ENCODE measurements around the gene SLC35F4. TPM values are rescaled to one million over a fixed set of nuclear protein-coding genes. Genes with fewer than 3 reads are reported as not detected.

SLC35F4 gene
- total RNA-seq (ENCODE audit: unreplicated experiment): not detected
- long read RNA-seq, partial matches to known transcripts: 0 of 1 reads
- long read RNA-seq, other reads (novel, unspliced or antisense): 1 of 1 reads

DNA sequence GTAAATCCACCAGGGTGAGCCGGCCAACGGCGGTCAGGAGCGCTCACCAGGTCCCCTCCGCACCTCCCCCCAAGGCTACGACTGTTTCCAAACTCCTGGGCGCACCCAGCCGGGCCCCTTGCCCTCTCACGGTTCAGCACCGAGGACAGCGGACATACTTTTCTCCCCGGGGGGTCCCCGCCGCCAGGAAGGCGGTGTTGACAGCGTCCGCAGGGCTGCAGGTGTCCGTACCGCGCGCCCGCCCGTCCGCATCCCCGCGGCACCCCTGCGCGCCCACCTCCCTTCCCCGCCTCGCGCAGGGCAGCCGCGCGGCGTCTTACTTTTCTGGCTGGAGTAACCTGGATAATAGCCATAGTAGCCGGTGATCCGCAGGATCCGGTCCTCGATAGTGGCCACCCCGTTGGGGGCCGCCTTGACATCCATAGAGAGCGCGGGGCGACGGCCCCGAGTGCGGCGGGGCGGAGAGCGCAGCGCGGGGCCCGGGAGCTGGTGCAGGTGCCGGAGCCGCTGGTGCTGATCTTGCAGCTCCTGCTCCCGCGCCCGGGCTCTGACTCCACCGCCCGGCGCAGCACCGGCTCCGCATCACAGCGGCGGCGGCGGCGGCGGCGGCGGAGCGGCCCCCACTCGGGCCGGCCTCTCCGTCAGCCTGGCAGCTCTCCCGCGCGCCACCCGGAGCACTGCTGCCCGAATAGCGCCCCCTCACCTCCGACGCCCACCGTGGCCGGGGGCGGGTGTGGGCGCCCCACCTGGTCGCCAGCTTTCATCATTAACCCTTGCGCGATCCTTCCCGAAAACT, at the start of gene SLC35F4:
TSS of gene SLC35F4 (minus strand) at position 690 of the 796 bp plus-strand sequence.
- Mint-ChIP-seq H3K27me3 (ENCODE audit: unreplicated experiment) (peaks cover 9% of the 10 kb centered on the region), H3K4me1 (ENCODE audit: low read depth, unreplicated experiment) (no peaks in the 10 kb centered on the region), H3K4me3 (ENCODE audit: unreplicated experiment) (peak within 1 kb of the TSS; percentile 79), H3K27ac (ENCODE audit: unreplicated experiment) (no peak within 1 kb of the TSS), H3K36me3 (ENCODE audit: unreplicated experiment) (no peaks in the 10 kb centered on the region), H3K9me3 (ENCODE audit: unreplicated experiment) (peaks cover 1% of the 10 kb centered on the region)
- DNase-seq: peak; percentile 63
- TF ChIP-seq, protein P1, sequence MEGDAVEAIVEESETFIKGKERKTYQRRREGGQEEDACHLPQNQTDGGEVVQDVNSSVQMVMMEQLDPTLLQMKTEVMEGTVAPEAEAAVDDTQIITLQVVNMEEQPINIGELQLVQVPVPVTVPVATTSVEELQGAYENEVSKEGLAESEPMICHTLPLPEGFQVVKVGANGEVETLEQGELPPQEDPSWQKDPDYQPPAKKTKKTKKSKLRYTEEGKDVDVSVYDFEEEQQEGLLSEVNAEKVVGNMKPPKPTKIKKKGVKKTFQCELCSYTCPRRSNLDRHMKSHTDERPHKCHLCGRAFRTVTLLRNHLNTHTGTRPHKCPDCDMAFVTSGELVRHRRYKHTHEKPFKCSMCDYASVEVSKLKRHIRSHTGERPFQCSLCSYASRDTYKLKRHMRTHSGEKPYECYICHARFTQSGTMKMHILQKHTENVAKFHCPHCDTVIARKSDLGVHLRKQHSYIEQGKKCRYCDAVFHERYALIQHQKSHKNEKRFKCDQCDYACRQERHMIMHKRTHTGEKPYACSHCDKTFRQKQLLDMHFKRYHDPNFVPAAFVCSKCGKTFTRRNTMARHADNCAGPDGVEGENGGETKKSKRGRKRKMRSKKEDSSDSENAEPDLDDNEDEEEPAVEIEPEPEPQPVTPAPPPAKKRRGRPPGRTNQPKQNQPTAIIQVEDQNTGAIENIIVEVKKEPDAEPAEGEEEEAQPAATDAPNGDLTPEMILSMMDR (IDR thresholded peaks at IDR 0.05; ENCODE audit: partially characterized antibody, unreplicated experiment): no peak

DNA sequence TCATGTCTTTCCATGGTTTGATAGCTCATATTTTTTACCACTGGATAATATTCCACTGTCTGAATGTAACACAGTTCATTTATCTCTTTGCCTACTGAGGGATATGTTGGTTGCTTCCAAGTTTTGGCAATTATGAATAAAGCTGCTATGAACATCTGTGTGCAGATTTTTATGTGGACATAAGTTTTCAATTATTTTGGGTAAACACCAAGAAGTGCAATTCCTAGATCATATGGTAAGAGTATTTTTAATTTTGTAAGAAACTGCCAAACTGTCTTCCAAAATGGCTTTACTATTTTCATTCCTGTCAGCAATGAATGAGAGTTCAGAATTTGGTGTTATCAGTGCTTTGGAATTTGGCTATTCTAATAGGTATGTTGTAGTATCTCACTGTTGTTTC, 43.7 kb upstream of the SLC35F4 start:
- Mint-ChIP-seq H3K27me3 (ENCODE audit: unreplicated experiment) (peaks cover 3% of the 10 kb centered on the region), H3K4me1 (ENCODE audit: low read depth, unreplicated experiment) (no peaks in the 10 kb centered on the region), H3K4me3 (ENCODE audit: unreplicated experiment) (no peak overlapping the region), H3K9me3 (ENCODE audit: unreplicated experiment) (no peaks in the 10 kb centered on the region), H3K27ac (ENCODE audit: unreplicated experiment) (no peak overlapping the region), H3K36me3 (ENCODE audit: unreplicated experiment) (no peaks in the 10 kb centered on the region)
- DNase-seq: no peak
- TF ChIP-seq, protein P1 (IDR thresholded peaks at IDR 0.05; ENCODE audit: partially characterized antibody, unreplicated experiment): no peak

DNA sequence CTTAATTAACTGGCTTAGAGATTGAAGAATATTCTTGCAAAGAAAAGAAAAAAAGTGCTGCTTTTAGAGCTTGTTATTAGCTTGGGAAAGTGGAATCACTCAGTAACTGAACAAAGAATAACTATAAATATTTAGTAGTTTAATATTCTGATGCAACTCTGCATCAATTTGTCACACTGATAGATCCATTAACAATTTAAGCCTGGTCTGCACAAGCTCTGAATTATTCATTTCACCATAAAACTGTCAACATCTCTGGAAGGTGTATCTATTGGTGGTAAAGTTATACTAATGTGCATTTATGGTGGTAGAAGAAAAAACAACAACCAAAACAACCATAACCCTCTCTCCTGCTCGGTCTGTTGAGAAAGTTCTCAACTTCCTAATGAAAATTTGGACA, 38.1 kb upstream of the SLC35F4 start:
- no peak overlapping the region for H3K4me3 Mint-ChIP-seq (ENCODE audit: unreplicated experiment)
- TF ChIP-seq, protein P1 (IDR thresholded peaks at IDR 0.05; ENCODE audit: partially characterized antibody, unreplicated experiment): no peak
- no peak for DNase-seq
- H3K9me3 Mint-ChIP-seq (ENCODE audit: unreplicated experiment): no peaks in the 10 kb centered on the region
- H3K27me3 Mint-ChIP-seq (ENCODE audit: unreplicated experiment): peaks cover 5% of the 10 kb centered on the region
- H3K27ac Mint-ChIP-seq (ENCODE audit: unreplicated experiment): no peak overlapping the region
- no peaks in the 10 kb centered on the region for H3K4me1 Mint-ChIP-seq (ENCODE audit: low read depth, unreplicated experiment)
- H3K36me3 Mint-ChIP-seq (ENCODE audit: unreplicated experiment): no peaks in the 10 kb centered on the region

DNA sequence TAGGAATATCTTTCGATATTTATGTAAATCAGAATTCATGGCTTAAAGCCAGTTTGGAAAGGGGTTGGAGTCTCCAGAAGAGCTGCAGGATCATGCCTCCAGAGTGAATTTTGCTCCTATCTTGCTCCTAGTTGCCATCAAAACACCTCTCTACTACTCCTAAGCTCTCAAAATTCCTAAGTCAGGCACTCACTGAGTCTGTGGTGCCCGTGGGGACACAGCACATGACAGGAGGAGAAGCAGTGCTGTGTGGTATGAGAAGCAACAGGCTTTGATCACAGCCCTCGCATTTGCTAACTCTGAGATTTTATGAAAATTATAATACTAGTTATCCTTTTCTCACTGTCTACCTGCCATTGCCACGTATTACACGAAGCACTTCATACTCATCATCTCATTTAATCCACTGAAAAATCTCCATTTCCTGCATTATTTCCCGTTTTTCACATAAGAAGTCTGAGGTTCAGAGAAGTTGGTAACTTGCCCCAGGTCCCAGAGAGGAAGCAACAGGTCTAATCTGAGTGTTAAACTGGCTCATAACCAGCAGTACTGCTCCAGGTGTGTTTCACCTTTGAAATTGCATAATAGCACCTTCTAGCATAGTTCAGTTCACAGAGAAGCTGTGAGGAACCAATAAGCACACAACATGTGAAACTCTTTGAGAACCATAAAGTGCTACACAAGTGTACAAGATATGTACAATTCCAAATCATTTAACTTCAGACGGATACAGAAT, 33.1 kb upstream of the SLC35F4 start:
- Mint-ChIP-seq H3K27me3 (ENCODE audit: unreplicated experiment) (peaks cover 2% of the 10 kb centered on the region), H3K4me3 (ENCODE audit: unreplicated experiment) (no peak overlapping the region), H3K4me1 (ENCODE audit: low read depth, unreplicated experiment) (no peaks in the 10 kb centered on the region), H3K9me3 (ENCODE audit: unreplicated experiment) (no peaks in the 10 kb centered on the region), H3K36me3 (ENCODE audit: unreplicated experiment) (no peaks in the 10 kb centered on the region), H3K27ac (ENCODE audit: unreplicated experiment) (no peak overlapping the region)
- DNase-seq: no peak
- TF ChIP-seq, protein P1 (IDR thresholded peaks at IDR 0.05; ENCODE audit: partially characterized antibody, unreplicated experiment): no peak
